Endothelial cell of umbilical vein (primary cell): ENCODE data around the gene MAP3K13. TPM values are rescaled to one million over a fixed set of nuclear protein-coding genes. Genes with fewer than 3 reads are reported as not detected.

Source experiments
- BruUV-seq: library from RNA; stranded (reverse); fragments of 400-500 nt; replicated peaks from 2 replicates; lab custom pipeline; 2021; lab: Mats Ljungman, UMichigan
- CTCF ChIA-PET: fragments of 300-600, 350-600 bp; sonication (Branson Sonifier 250); formaldehyde crosslinking; loops from one replicate; lab custom pipeline; 2021; ENCODE audit warnings: antibody characterized with exemption, inconsistent platforms; lab: Charles Lee
- POLR2A ChIA-PET: fragments of 300-600, 350-600 bp; sonication (Branson Sonifier 250); formaldehyde crosslinking; loops from one replicate; lab custom pipeline; 2021; ENCODE audit warnings: antibody characterized with exemption, inconsistent platforms; lab: Charles Lee
- DNase-seq: peaks from one replicate; pipeline ENCODE4 v3.0.0-alpha.2; 2011; ENCODE audit warnings: low read depth, low spot score
- FAIRE-seq: peaks from 2 replicates; lab custom pipeline; 2011; peaks lifted over from hg19 to GRCh38; lab: Jason Lieb, UNC
- H2AFZ ChIP-seq: 2 replicates; pipeline ENCODE4 v1.6.0; 2012; ENCODE audit warnings: low read depth, low read length, control low read depth, inconsistent platforms
- H3K27ac ChIP-seq: 2 replicates; pipeline ENCODE4 v1.5.1; 2011; ENCODE audit warnings: low read depth, mild to moderate bottlenecking, control low read depth, low read length, moderate library complexity; ENCODE audit not compliant: insufficient read depth
- H3K27me3 ChIP-seq, 2 experiments: 2 replicates each; pipeline versions ENCODE4 v1.6.0 to v1.6.1; 2011; ENCODE audit warnings: low read length in 2 of 2, mixed read lengths in 1 of 2; ENCODE audit not compliant: control insufficient read depth in 2 of 2, insufficient read depth in 2 of 2
- H3K36me3 ChIP-seq, 2 experiments: 2 replicates in 1 of 2; 3 replicates in 1 of 2; pipeline ENCODE4 v1.5.1; 2011; ENCODE audit warnings: low read length in 2 of 2, mild to moderate bottlenecking in 1 of 2, moderate library complexity in 1 of 2; ENCODE audit not compliant: control insufficient read depth in 2 of 2, insufficient read depth in 2 of 2; ENCODE audit errors: extremely low read depth in 1 of 2
- H3K4me1 ChIP-seq: 3 replicates; pipeline ENCODE4 v1.5.1; 2011; ENCODE audit warnings: mild to moderate bottlenecking, low read length; ENCODE audit not compliant: control insufficient read depth, insufficient read depth; ENCODE audit errors: extremely low read depth
- H3K4me2 ChIP-seq: 2 replicates; pipeline ENCODE4 v1.6.1; 2011; ENCODE audit warnings: low read length, control low read depth, mixed read lengths; ENCODE audit not compliant: insufficient read depth
- H3K4me3 ChIP-seq, 3 experiments: fragments of 200-600 bp in 1 of 3; sonication (generic), shearing (Covaris generic) in 1 of 3; replicated peaks in 1 of 3; 2 replicates each; pipeline ENCODE4 v1.5.1; 2011 to 2016; ENCODE audit warnings: control low read depth in 3 of 3, low read length in 3 of 3, mild to moderate bottlenecking in 2 of 3, inconsistent platforms in 1 of 3, low read depth in 1 of 3, moderate library complexity in 1 of 3; ENCODE audit not compliant: insufficient read depth in 1 of 3
- H3K79me2 ChIP-seq: 2 replicates; pipeline ENCODE4 v1.6.0; 2012; ENCODE audit warnings: low read length, inconsistent platforms; ENCODE audit not compliant: control insufficient read depth, insufficient read depth
- H3K9ac ChIP-seq: replicated peaks from 2 replicates; pipeline ENCODE3; 2011; ENCODE audit warnings: low read length, control low read depth; ENCODE audit not compliant: insufficient read depth; ENCODE audit errors: extremely low read depth
- H3K9me1 ChIP-seq: replicated peaks from 3 replicates; pipeline ENCODE4 v1.6.0; 2011; ENCODE audit warnings: mild to moderate bottlenecking, low read length; ENCODE audit not compliant: control insufficient read depth, insufficient read depth; ENCODE audit errors: extremely low read depth
- H3K9me3 ChIP-seq: replicated peaks from 2 replicates; pipeline ENCODE4 v1.5.1; 2012; ENCODE audit warnings: low read length, inconsistent platforms; ENCODE audit not compliant: control insufficient read depth, insufficient read depth
- H4K20me1 ChIP-seq: replicated peaks from 2 replicates; pipeline ENCODE3; 2011; ENCODE audit warnings: mild to moderate bottlenecking, low read length; ENCODE audit not compliant: control insufficient read depth, insufficient read depth; ENCODE audit errors: extremely low read depth
- CTCF ChIP-seq, 2 donors: IDR thresholded peaks; 1 replicate in 1 of 2; 2 replicates in 1 of 2; pipeline ENCODE4 v1.5.1; 2011; ENCODE audit warnings: low read length in 2 of 2, mild to moderate bottlenecking in 2 of 2, moderate library complexity in 2 of 2, control low read depth in 1 of 2, inconsistent platforms in 1 of 2, low read depth in 1 of 2; ENCODE audit not compliant: insufficient read depth in 1 of 2; ENCODE audit errors: extremely low read depth in 1 of 2
- EZH2 ChIP-seq: IDR thresholded peaks from 2 replicates; pipeline ENCODE4 v1.6.1; 2012; ENCODE audit warnings: borderline replicate concordance, low read depth, mild to moderate bottlenecking, moderate library complexity, low read length, inconsistent platforms; ENCODE audit not compliant: severe bottlenecking
- FOS ChIP-seq: IDR thresholded peaks from 2 replicates; pipeline ENCODE4 v1.6.1; 2011; ENCODE audit warnings: mild to moderate bottlenecking, low read length, moderate library complexity, borderline replicate concordance; ENCODE audit not compliant: insufficient read depth
- GATA2 ChIP-seq: IDR thresholded peaks from 2 replicates; pipeline ENCODE4 v1.7.0; 2011; ENCODE audit warnings: low read depth, mild to moderate bottlenecking, moderate library complexity, mixed read lengths, low read length; ENCODE audit not compliant: insufficient read length, insufficient read depth
- JUN ChIP-seq: IDR thresholded peaks from 2 replicates; pipeline ENCODE4 v1.6.1; 2011; ENCODE audit warnings: borderline replicate concordance, low read depth; ENCODE audit not compliant: insufficient read length, insufficient read depth
- MAX ChIP-seq: IDR thresholded peaks from 2 replicates; pipeline ENCODE4 v1.6.1; 2011; ENCODE audit not compliant: insufficient read depth, insufficient read length
- MYC ChIP-seq: IDR thresholded peaks from one replicate; pipeline ENCODE4 v1.6.1; 2011; ENCODE audit warnings: mild to moderate bottlenecking, low read depth, low read length
- POLR2A ChIP-seq: IDR thresholded peaks from 2 replicates; pipeline ENCODE4 v1.6.1; 2012; ENCODE audit warnings: low read depth, mild to moderate bottlenecking, control low read depth, low read length
- POLR2AphosphoS5 ChIP-seq: IDR thresholded peaks from 2 replicates; pipeline ENCODE4 v1.6.1; 2012; ENCODE audit warnings: low read depth, mild to moderate bottlenecking, control low read depth, low read length, moderate library complexity; ENCODE audit not compliant: insufficient read depth
- dilution Hi-C: fragments of 300-500 bp; cut with MboI; formaldehyde crosslinking; loops from one replicate; pipeline ENCODE4 v1.15.0; 2019; ENCODE audit warnings: low sequenced_read_pairs; ENCODE audit not compliant: extremely low pct_ligation_motif_present
- intact Hi-C: fragments of 100-400 bp; cut with micrococcal nuclease; formaldehyde crosslinking; loops from one replicate; pipeline ENCODE4 v1.10.0; 2022
- polyA plus RNA-seq, 4 experiments: library from polyadenylated mRNA; depleted of rRNA in 3 of 4; stranded (reverse) in 3 of 4; unstranded in 1 of 4; fragments of >200 nt; gene quantifications; 2 replicates each; pipeline versions ENCODE4 v1.2.1 to v1.2.3, GENCODE V29; 2011 to 2012; ENCODE audit warnings: missing spikeins in 1 of 4
- total RNA-seq: library from RNA; stranded (reverse); gene quantifications from 2 replicates; pipeline ENCODE4 v1.2.3, GENCODE V29; 2021

Gene MAP3K13
- total and polyA plus RNA-seq, 2 donors (not counting 3 experiments of a cell fraction or from before 2014, with no cell fraction given) = 6.2 to 15.4 TPM

GRCh38 chr3:185526349-185526951 is 163.5 kb downstream of the MAP3K13 start:
- no peak overlapping the region for H3K27ac ChIP-seq
- intact Hi-C loops = no loop called here
- H3K36me3 ChIP-seq = no peaks in the 10 kb centered on the region
- dilution Hi-C loops = no loop called here
- no peak overlapping the region for H3K4me3 ChIP-seq
- H3K79me2 ChIP-seq = no peaks in the 10 kb centered on the region
- no peaks in the 10 kb centered on the region for H4K20me1 ChIP-seq
- no peak overlapping the region for H3K9ac ChIP-seq
- H3K9me3 ChIP-seq = no peaks in the 10 kb centered on the region
- ChIA-PET POLR2A (no interaction called here), CTCF (interaction anchor here (1.5 kb wide), 1 partner anchor 33 kb away, joined by 5 read pairs; no protein-coding TSS in a partner anchor)
- H3K4me1 ChIP-seq = no peaks in the 10 kb centered on the region
- no peak overlapping the region for H3K4me2 ChIP-seq
- DNase-seq (no peak), FAIRE-seq (no peak)
- no peak overlapping the region for H2AFZ ChIP-seq
- no TSS peak for BruUV-seq
- peaks cover 3% of the 10 kb centered on the region for H3K9me1 ChIP-seq
- TF ChIP-seq POLR2A (no peak), FOS (no peak), JUN (no peak), EZH2 (no peak), POLR2AphosphoS5 (no peak), MYC (no peak), MAX (no peak), CTCF (IDR thresholded peaks at IDR 0.05; ENCODE audit: extremely low read depth in 1 of 2, insufficient read depth in 1 of 2, low read depth in 1 of 2, low read length in 2 of 2) (no peak), GATA2 (no peak)
- no peaks in the 10 kb centered on the region for H3K27me3 ChIP-seq
